ENCODE measurements around the gene PLEKHA5.
"Not testable (repeated sequence)": the region's sequence is repeated elsewhere in the genome, so short reads cannot be mapped to it uniquely, and the experiment has no call there.

The PLEKHA5 gene

DNA sequence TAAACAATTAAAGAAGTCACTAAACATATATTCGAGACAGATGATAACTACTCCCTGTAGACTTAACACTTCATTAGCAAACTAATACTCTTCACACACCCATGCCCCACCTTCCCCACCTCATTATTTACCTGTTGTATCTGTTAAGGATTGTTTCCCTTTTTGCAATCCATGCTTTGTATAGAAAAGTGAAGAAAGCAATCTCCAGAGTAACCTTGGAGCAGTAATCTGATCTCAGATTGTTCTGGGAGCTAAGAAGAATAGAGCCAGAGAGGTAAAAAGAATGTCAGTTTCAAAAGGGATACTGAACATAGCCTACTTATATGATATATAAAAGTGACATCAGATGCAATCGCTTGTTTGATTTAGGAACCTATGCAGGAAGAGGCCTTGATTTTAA, 37.4 kb downstream of the PLEKHA5 start:
- H3K4me1 ChIP-seq: no peaks in the 10 kb centered on the region
- H3K27ac ChIP-seq: no peak overlapping the region
- TF ChIP-seq, protein P1, sequence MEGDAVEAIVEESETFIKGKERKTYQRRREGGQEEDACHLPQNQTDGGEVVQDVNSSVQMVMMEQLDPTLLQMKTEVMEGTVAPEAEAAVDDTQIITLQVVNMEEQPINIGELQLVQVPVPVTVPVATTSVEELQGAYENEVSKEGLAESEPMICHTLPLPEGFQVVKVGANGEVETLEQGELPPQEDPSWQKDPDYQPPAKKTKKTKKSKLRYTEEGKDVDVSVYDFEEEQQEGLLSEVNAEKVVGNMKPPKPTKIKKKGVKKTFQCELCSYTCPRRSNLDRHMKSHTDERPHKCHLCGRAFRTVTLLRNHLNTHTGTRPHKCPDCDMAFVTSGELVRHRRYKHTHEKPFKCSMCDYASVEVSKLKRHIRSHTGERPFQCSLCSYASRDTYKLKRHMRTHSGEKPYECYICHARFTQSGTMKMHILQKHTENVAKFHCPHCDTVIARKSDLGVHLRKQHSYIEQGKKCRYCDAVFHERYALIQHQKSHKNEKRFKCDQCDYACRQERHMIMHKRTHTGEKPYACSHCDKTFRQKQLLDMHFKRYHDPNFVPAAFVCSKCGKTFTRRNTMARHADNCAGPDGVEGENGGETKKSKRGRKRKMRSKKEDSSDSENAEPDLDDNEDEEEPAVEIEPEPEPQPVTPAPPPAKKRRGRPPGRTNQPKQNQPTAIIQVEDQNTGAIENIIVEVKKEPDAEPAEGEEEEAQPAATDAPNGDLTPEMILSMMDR (IDR thresholded peaks at IDR 0.05): no peak
- H3K4me2 ChIP-seq (ENCODE audit: low read length): no peak overlapping the region
- peaks cover 2% of the 10 kb centered on the region for H3K79me2 ChIP-seq
- no peaks in the 10 kb centered on the region for H3K9me3 ChIP-seq (ENCODE audit: control insufficient read depth, low read length)
- H3K27me3 ChIP-seq (ENCODE audit: control insufficient read depth, insufficient read depth, low read length): no peaks in the 10 kb centered on the region
- H2AFZ ChIP-seq: no peak overlapping the region
- H3K9ac ChIP-seq: no peak overlapping the region
- no peaks in the 10 kb centered on the region for H3K36me3 ChIP-seq (ENCODE audit: control insufficient read depth, insufficient read depth, low read length)
- H3K4me3 ChIP-seq (ENCODE audit: low read depth, low read length): no peak overlapping the region

DNA sequence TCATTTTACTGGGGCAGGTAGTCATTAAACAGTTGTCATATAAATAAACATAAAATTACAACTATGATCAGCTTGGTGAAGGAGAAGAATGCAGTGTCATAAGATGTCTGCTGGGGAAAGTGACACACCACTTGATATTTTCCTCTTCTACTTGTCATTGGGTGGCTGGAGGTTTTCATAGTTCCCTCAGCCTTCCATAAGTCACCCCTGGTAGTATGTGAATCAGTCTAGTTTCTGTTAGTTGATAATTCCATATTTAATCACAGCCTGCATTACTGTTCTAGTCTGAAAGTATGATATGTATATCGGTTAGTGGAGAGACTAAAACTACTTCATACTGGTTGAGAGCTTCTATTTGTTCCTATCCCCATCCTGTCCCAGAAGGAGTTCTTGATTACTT, 38.2 kb downstream of the PLEKHA5 start:
- H2AFZ ChIP-seq: no peak overlapping the region
- H3K4me3 ChIP-seq (ENCODE audit: low read depth, low read length): no peak overlapping the region
- H3K9ac ChIP-seq: no peak overlapping the region
- H3K27ac ChIP-seq: no peak overlapping the region
- no peaks in the 10 kb centered on the region for H3K4me1 ChIP-seq
- H3K4me2 ChIP-seq (ENCODE audit: low read length): no peak overlapping the region
- H3K36me3 ChIP-seq (ENCODE audit: control insufficient read depth, insufficient read depth, low read length): no peaks in the 10 kb centered on the region
- TF ChIP-seq, protein P1 (IDR thresholded peaks at IDR 0.05): no peak
- H3K79me2 ChIP-seq: peaks cover 2% of the 10 kb centered on the region
- H3K27me3 ChIP-seq (ENCODE audit: control insufficient read depth, insufficient read depth, low read length): no peaks in the 10 kb centered on the region
- no peaks in the 10 kb centered on the region for H3K9me3 ChIP-seq (ENCODE audit: control insufficient read depth, low read length)

DNA sequence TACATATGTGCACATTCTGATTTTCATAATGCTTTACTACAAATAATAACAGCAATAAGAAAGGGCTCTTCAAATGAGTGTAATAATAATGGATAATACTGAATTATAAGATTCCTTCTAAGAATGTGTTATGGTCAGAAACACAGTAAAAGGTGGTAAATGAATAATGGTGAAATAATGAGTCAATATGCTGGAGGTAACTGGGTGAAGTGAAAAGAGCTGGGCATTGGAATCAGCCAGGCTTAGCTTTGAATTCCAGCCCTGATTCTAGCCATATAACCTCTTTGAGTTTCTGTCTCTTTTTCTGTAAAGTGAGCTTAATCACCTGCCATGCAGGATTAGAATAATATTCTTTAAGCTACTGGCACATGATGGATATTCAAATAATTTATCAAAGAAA, 39.1 kb downstream of the PLEKHA5 start:
- Histone ChIP-seq H3K4me3 (ENCODE audit: low read depth, low read length) (no peak overlapping the region), H2AFZ (no peak overlapping the region), H3K4me2 (ENCODE audit: low read length) (no peak overlapping the region), H3K9me3 (ENCODE audit: control insufficient read depth, low read length) (no peaks in the 10 kb centered on the region), H3K79me2 (peaks cover 2% of the 10 kb centered on the region), H3K27ac (no peak overlapping the region), H3K9ac (no peak overlapping the region), H3K4me1 (no peaks in the 10 kb centered on the region), H3K36me3 (ENCODE audit: control insufficient read depth, insufficient read depth, low read length) (no peaks in the 10 kb centered on the region), H3K27me3 (ENCODE audit: control insufficient read depth, insufficient read depth, low read length) (no peaks in the 10 kb centered on the region)
- TF ChIP-seq, protein P1 (IDR thresholded peaks at IDR 0.05): no peak

DNA sequence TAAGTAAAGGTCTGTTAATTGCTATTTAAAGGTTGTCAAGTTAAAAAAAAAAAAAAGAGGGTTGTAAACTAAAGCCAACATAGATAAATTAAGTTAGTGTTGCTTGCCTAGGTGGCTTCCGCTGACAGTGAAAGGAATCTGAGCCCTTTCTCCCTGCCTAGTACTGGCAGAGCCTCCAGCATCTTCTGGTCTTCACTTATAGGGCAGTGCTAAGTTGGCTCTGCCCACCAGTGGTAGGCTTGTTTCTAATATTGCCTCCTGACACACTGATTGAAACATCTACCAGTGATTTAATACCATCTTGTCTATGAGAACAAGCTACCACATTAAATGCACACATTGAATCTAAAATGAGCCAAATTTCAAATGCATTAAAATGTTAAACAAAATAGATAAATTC, 39.7 kb downstream of the PLEKHA5 start:
- Histone ChIP-seq H3K9ac (no peak overlapping the region), H3K4me2 (ENCODE audit: low read length) (no peak overlapping the region), H2AFZ (no peak overlapping the region), H3K79me2 (peaks cover 2% of the 10 kb centered on the region), H3K4me1 (no peaks in the 10 kb centered on the region), H3K4me3 (ENCODE audit: low read depth, low read length) (no peak overlapping the region), H3K27me3 (ENCODE audit: control insufficient read depth, insufficient read depth, low read length) (no peaks in the 10 kb centered on the region), H3K9me3 (ENCODE audit: control insufficient read depth, low read length) (no peaks in the 10 kb centered on the region), H3K36me3 (ENCODE audit: control insufficient read depth, insufficient read depth, low read length) (no peaks in the 10 kb centered on the region), H3K27ac (no peak overlapping the region)
- TF ChIP-seq, protein P1 (IDR thresholded peaks at IDR 0.05): no peak

DNA sequence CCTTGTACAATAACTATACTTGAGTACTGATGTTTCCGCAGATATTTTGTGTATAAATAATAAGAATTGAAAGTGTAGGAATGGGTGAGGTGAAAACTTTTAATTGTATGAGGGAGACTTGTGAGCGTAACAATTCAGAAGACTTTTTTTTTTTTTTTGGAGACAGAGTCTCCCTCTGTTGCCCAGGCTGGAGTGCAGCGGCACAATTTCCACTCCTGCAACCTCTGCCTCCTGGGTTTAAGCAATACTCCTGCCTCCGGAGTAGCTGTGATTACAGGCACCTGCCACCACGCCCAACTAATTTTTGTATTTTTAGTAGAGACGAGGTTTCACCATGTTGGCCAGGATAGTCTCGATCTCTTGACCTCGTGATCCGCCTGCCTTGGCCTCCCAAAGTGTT, 40.8 kb downstream of the PLEKHA5 start:
- not testable (repeated sequence) for H3K9me3 ChIP-seq (ENCODE audit: control insufficient read depth, low read length)

More for the DNA sequence above, 40.8 kb downstream of the PLEKHA5 start:
- H3K4me2 ChIP-seq (ENCODE audit: low read length); H3K36me3 ChIP-seq (ENCODE audit: control insufficient read depth, insufficient read depth, low read length); H3K9ac ChIP-seq; H3K4me1 ChIP-seq; H2AFZ ChIP-seq; H3K4me3 ChIP-seq (ENCODE audit: low read depth, low read length); H3K27ac ChIP-seq; H3K79me2 ChIP-seq; H3K27me3 ChIP-seq (ENCODE audit: control insufficient read depth, insufficient read depth, low read length): not testable (repeated sequence)

Measured in parathyroid adenoma (tissue), 2 donors.